Measurements from ENCODE around the gene ZIM2. TPM values are rescaled to one million over a fixed set of nuclear protein-coding genes. Genes with fewer than 3 reads are reported as not detected.

The ZIM2 gene
- total and polyA plus RNA-seq, 4 donors: 0.08 to 1.6 (median 0.12) TPM; not detected in 1

GRCh38 chr19:56837004-56837403, 3.5 kb downstream of the ZIM2 start:
- Histone ChIP-seq H3K4me1 (ENCODE audit: control insufficient read depth in 5 of 5, insufficient read depth in 5 of 5, low read length in 5 of 5) (peaks cover 0 to 2% (median 0%) of the 10 kb centered on the region in 5 donors), H3K9ac (ENCODE audit: insufficient read depth in 1 of 2, low read length in 2 of 2) (no peak overlapping the region), H3K4me3 (no peak overlapping the region), H3K27me3 (ENCODE audit: control insufficient read depth in 3 of 3, insufficient read depth in 3 of 3, low read length in 2 of 3) (no peaks in the 10 kb centered on the region), H3K27ac (ENCODE audit: low read depth in 1 of 2, low read length in 1 of 2) (peak overlapping the region in 1 of 2 donors; percentile 40), H3K9me3 (ENCODE audit: control insufficient read depth in 4 of 4, insufficient read depth in 3 of 4, low read length in 3 of 4) (peaks cover 0 to 38% (median 0%) of the 10 kb centered on the region in 4 donors), H3K36me3 (ENCODE audit: control insufficient read depth in 4 of 4, insufficient read depth in 4 of 4, low read length in 4 of 4) (peaks cover 0 to 3% (median 0%) of the 10 kb centered on the region in 4 donors)
- ATAC-seq (ENCODE audit: insufficient read depth, low FRiP score) (no peak), DNase-seq (peak in 1 of 3 donors; percentile 6)
- 39% methylated on average over 6 of the region's 6 CpGs for WGBS, 2 donors
- no peak for TF ChIP-seq CTCF (IDR thresholded peaks at IDR 0.05; ENCODE audit: control extremely low read depth, extremely low read depth)

- Histone ChIP-seq H3K9ac (ENCODE audit: insufficient read depth in 1 of 2, low read length in 2 of 2) (no peak overlapping the region), H3K27me3 (ENCODE audit: control insufficient read depth in 3 of 3, insufficient read depth in 3 of 3, low read length in 2 of 3) (no peaks in the 10 kb centered on the region), H3K36me3 (ENCODE audit: control insufficient read depth in 4 of 4, insufficient read depth in 4 of 4, low read length in 4 of 4) (peaks cover 0 to 3% (median 0%) of the 10 kb centered on the region in 4 donors), H3K9me3 (ENCODE audit: control insufficient read depth in 4 of 4, insufficient read depth in 3 of 4, low read length in 3 of 4) (peaks cover 0 to 38% (median 0%) of the 10 kb centered on the region in 4 donors), H3K27ac (ENCODE audit: low read depth in 1 of 2, low read length in 1 of 2) (no peak overlapping the region), H3K4me3 (no peak overlapping the region), H3K4me1 (ENCODE audit: control insufficient read depth in 5 of 5, insufficient read depth in 5 of 5, low read length in 5 of 5) (peaks cover 0 to 2% (median 0%) of the 10 kb centered on the region in 5 donors)
- DNase-seq (no peak), ATAC-seq (ENCODE audit: insufficient read depth, low FRiP score) (no peak)
- 83 to 86% methylated on average over 9 of the region's 9 CpGs for WGBS, 2 donors
- no peak for TF ChIP-seq CTCF (IDR thresholded peaks at IDR 0.05; ENCODE audit: control extremely low read depth, extremely low read depth)
Observed at GRCh38 chr19:56836059-56836458, 4.5 kb downstream of the ZIM2 start.

- DNase-seq (no peak), ATAC-seq (ENCODE audit: insufficient read depth, low FRiP score) (no peak)
- Histone ChIP-seq H3K9ac (ENCODE audit: insufficient read depth in 1 of 2, low read length in 2 of 2) (no peak overlapping the region), H3K4me1 (ENCODE audit: control insufficient read depth in 5 of 5, insufficient read depth in 5 of 5, low read length in 5 of 5) (peaks cover 0 to 2% (median 0%) of the 10 kb centered on the region in 5 donors), H3K4me3 (no peak overlapping the region), H3K27ac (ENCODE audit: low read depth in 1 of 2, low read length in 1 of 2) (no peak overlapping the region), H3K9me3 (ENCODE audit: control insufficient read depth in 4 of 4, insufficient read depth in 3 of 4, low read length in 3 of 4) (peaks cover 0 to 35% (median 0%) of the 10 kb centered on the region in 4 donors), H3K27me3 (ENCODE audit: control insufficient read depth in 3 of 3, insufficient read depth in 3 of 3, low read length in 2 of 3) (no peaks in the 10 kb centered on the region), H3K36me3 (ENCODE audit: control insufficient read depth in 4 of 4, insufficient read depth in 4 of 4, low read length in 4 of 4) (peaks cover 0 to 3% (median 0%) of the 10 kb centered on the region in 4 donors)
- no peak for TF ChIP-seq CTCF (IDR thresholded peaks at IDR 0.05; ENCODE audit: control extremely low read depth, extremely low read depth)
Observed at GRCh38 chr19:56835401-56835800, 5.1 kb downstream of the ZIM2 start.
